Naive B cell (primary cell): ENCODE data around the gene TLR6. TPM values are rescaled to one million over a fixed set of nuclear protein-coding genes. Genes with fewer than 3 reads are reported as not detected.

Experiments used
- ATAC-seq, 2 donors: fragments of 150-1000 bp; cut with Tn5 transposase; 2 replicates each; pipeline ENCODE4 v1.10.0; 2021; ENCODE audit warnings: low read depth in 2 of 2, mild to moderate bottlenecking in 2 of 2, moderate library complexity in 2 of 2
- DNase-seq: peaks from one replicate; pipeline ENCODE4 v3.0.0; 2022
- H3K27ac Mint-ChIP-seq, 6 donors: one replicate each; pipeline ENCODE4 v1.8.0; 2020 to 2022; ENCODE audit warnings: mild to moderate bottlenecking in 6 of 6, mixed read lengths in 6 of 6, moderate library complexity in 5 of 6, inconsistent platforms in 2 of 6
- H3K27me3 Mint-ChIP-seq, 3 donors: one replicate each; pipeline ENCODE4 v1.8.0; 2021 to 2022; ENCODE audit warnings: mixed read lengths in 3 of 3, mild to moderate bottlenecking in 1 of 3
- H3K36me3 Mint-ChIP-seq, 2 donors: one replicate each; pipeline ENCODE4 v1.8.0; 2020 to 2022; ENCODE audit warnings: mixed read lengths in 2 of 2, inconsistent platforms in 1 of 2, mild to moderate bottlenecking in 1 of 2
- H3K4me1 Mint-ChIP-seq, 3 donors: one replicate each; pipeline ENCODE4 v1.8.0; 2020 to 2022; ENCODE audit warnings: mixed read lengths in 3 of 3, inconsistent platforms in 1 of 3, mild to moderate bottlenecking in 1 of 3, moderate library complexity in 1 of 3
- H3K4me3 Mint-ChIP-seq, 8 donors: one replicate each; pipeline ENCODE4 v1.8.0; 2020 to 2022; ENCODE audit warnings: mild to moderate bottlenecking in 8 of 8, mixed read lengths in 8 of 8, moderate library complexity in 8 of 8, inconsistent platforms in 2 of 8
- H3K9me3 Mint-ChIP-seq, 7 donors: one replicate each; pipeline ENCODE4 v1.8.0; 2020 to 2022; ENCODE audit warnings: mixed read lengths in 7 of 7, mild to moderate bottlenecking in 5 of 7, inconsistent platforms in 2 of 7, moderate library complexity in 1 of 7
- polyA plus RNA-seq, 6 donors: library from polyadenylated mRNA; unstranded; fragments of 300-500 nt; fragmentation: Illumina TruSeq; gene quantifications; one replicate each; pipeline ENCODE4 v1.2.3, GENCODE V29; 2021; ENCODE audit warnings: low read depth in 6 of 6

Gene TLR6, protein sequence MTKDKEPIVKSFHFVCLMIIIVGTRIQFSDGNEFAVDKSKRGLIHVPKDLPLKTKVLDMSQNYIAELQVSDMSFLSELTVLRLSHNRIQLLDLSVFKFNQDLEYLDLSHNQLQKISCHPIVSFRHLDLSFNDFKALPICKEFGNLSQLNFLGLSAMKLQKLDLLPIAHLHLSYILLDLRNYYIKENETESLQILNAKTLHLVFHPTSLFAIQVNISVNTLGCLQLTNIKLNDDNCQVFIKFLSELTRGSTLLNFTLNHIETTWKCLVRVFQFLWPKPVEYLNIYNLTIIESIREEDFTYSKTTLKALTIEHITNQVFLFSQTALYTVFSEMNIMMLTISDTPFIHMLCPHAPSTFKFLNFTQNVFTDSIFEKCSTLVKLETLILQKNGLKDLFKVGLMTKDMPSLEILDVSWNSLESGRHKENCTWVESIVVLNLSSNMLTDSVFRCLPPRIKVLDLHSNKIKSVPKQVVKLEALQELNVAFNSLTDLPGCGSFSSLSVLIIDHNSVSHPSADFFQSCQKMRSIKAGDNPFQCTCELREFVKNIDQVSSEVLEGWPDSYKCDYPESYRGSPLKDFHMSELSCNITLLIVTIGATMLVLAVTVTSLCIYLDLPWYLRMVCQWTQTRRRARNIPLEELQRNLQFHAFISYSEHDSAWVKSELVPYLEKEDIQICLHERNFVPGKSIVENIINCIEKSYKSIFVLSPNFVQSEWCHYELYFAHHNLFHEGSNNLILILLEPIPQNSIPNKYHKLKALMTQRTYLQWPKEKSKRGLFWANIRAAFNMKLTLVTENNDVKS
- 1 to 10 TPM; 4.0 to 7.9 (median 6.2) TPM for polyA plus RNA-seq

DNA sequence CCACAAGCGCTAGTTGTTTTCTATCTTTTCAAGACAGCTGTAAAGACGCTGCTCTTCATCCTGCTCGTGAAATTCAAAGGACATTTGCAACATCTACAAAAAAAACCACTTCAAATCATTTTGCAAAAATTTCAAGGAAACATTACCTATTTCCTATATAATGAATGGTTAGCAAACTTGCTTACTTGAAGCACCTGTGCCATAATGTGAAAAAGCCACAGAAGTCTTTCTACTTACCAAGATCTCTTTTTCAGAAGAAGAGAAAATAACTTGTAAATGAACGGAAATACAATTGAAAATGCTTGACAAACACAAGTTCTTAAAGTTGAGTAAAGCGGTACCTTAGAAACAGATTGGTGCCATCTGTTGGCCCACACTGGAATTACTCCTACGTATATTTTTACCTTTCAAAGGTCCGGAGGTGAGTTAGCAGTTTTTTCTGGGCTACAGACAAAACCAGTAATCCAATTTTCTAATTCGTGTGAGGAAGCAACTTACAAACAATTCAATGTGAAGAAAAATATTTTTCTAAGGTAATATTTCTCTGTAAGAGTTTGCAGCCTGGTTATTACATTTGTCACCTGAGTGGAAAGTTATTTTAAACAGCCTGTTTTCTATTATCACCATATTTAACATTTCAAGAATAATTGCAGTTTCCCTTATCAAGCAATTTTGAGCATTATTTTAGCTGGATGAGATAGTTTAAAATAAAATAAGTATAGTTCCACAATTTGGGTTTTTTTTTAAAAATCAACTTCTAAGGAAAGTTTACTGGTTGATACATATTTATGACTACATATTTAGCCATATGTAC, at the start of gene TLR6:
TLR6 (minus strand) TSS at position 294 of the 814 bp plus-strand sequence. CDS start 27,344 bp downstream, outside the sequence.
- Mint-ChIP-seq H3K27me3 (no peaks in the 10 kb centered on the region), H3K4me3 (peak within 1 kb of the TSS; percentile 83 to 97 (median 90)), H3K36me3 (no peaks in the 10 kb centered on the region), H3K27ac (peak within 1 kb of the TSS; percentile 91 to 97 (median 94)), H3K9me3 (no peaks in the 10 kb centered on the region), H3K4me1 (peaks cover 32 to 65% (median 36%) of the 10 kb centered on the region in 3 donors)
- DNase-seq: peak; percentile 68
- ATAC-seq: peak; percentile 45

DNA sequence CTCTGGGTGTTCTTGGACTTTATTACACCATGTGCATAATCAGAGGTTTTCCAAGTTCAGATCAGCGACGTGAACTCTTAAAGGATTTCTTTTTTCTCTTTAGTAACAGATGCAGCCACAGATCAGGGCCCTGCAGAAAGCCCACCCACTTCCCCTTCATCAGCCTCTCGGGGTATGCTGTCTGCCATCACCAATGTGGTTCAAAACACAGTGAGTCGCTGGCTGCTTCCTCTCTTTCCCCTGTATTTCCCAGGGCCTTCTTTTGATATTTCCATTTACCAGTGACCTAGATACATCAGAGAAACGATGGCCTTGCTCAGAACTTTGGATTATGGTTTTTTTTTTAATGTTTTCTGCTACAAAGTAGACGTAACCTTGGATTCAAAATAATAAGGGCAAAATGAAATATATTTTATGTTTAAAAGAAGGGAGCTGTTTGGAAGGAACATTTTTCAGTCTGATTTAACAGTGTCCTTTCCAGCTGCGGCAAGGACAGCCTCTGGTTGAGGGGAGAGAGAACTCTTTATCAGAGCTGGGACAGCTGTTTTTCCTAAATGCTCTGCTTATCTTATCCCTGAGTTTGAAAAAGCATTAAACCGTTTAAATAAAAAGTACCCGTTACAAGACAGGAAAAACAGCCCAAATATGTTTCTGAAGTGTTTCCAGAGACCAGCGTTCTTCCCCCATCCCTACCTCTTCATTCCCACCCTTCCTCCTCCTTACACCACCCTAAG, 49.2 kb upstream of the TLR6 start:
- no peak overlapping the region for H3K4me3 Mint-ChIP-seq
- H3K36me3 Mint-ChIP-seq: no peaks in the 10 kb centered on the region
- DNase-seq (no peak), ATAC-seq (no peak)
- H3K9me3 Mint-ChIP-seq: no peaks in the 10 kb centered on the region
- no peaks in the 10 kb centered on the region for H3K27me3 Mint-ChIP-seq
- peaks cover 4 to 12% (median 12%) of the 10 kb centered on the region in 3 donors for H3K4me1 Mint-ChIP-seq
- peak overlapping the region in 2 of 6 donors; percentile 15 to 72 for H3K27ac Mint-ChIP-seq

DNA sequence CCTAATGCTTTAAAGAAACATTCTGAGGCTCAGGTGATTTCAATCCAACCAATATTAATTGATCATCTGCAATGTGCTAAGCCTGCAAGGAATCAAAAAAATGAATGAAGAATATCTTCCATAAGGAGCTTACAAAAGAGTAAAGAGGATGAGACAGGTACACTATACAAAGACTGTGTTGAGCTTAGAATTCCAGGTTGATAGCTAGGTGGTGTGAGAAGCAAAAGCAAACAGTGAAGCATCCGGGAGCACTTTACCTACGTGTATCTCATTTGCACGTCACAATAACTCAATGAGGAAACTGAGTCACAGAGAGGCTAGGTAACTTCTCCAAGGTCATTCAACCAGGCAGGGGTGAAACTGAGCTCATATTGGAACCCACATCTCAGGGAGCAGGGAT, 48.1 kb upstream of the TLR6 start:
- Mint-ChIP-seq H3K36me3 (no peaks in the 10 kb centered on the region), H3K4me3 (no peak overlapping the region), H3K4me1 (peaks cover 4 to 12% (median 12%) of the 10 kb centered on the region in 3 donors), H3K27me3 (no peaks in the 10 kb centered on the region), H3K9me3 (no peaks in the 10 kb centered on the region), H3K27ac (peak overlapping the region in 3 of 6 donors; percentile 5 to 75 (median 14))
- ATAC-seq: no peak
- DNase-seq: no peak

- Mint-ChIP-seq H3K27ac (peak overlapping the region in 2 of 6 donors; percentile 14 to 72), H3K4me3 (no peak overlapping the region), H3K9me3 (no peaks in the 10 kb centered on the region), H3K27me3 (no peaks in the 10 kb centered on the region), H3K4me1 (peaks cover 4 to 12% (median 12%) of the 10 kb centered on the region in 3 donors), H3K36me3 (no peaks in the 10 kb centered on the region)
- DNase-seq (no peak), ATAC-seq (no peak)
Measured at GRCh38 chr4:38904090-38904666, 47.6 kb upstream of the TLR6 start.

GRCh38 chr4:38902695-38903094, 46.1 kb upstream of the TLR6 start:
- Mint-ChIP-seq H3K27me3 (no peaks in the 10 kb centered on the region), H3K4me3 (no peak overlapping the region), H3K36me3 (no peaks in the 10 kb centered on the region), H3K9me3 (no peaks in the 10 kb centered on the region), H3K27ac (no peak overlapping the region), H3K4me1 (peaks cover 4 to 12% (median 12%) of the 10 kb centered on the region in 3 donors)
- ATAC-seq: peak; percentile 71 to 74
- DNase-seq: peak; percentile 39

- ATAC-seq (no peak), DNase-seq (no peak)
- Mint-ChIP-seq H3K4me1 (peaks cover 4 to 12% (median 12%) of the 10 kb centered on the region in 3 donors), H3K9me3 (no peaks in the 10 kb centered on the region), H3K36me3 (no peaks in the 10 kb centered on the region), H3K4me3 (no peak overlapping the region), H3K27ac (no peak overlapping the region), H3K27me3 (no peaks in the 10 kb centered on the region)
Measured at GRCh38 chr4:38902221-38902620, 45.6 kb upstream of the TLR6 start.

- DNase-seq (no peak), ATAC-seq (no peak)
- H3K4me1 Mint-ChIP-seq: no peaks in the 10 kb centered on the region
- H3K9me3 Mint-ChIP-seq: no peaks in the 10 kb centered on the region
- H3K36me3 Mint-ChIP-seq: no peaks in the 10 kb centered on the region
- H3K27me3 Mint-ChIP-seq: no peaks in the 10 kb centered on the region
- no peak overlapping the region for H3K27ac Mint-ChIP-seq
- no peak overlapping the region for H3K4me3 Mint-ChIP-seq
Measured at GRCh38 chr4:38898245-38898644, 41.6 kb upstream of the TLR6 start.

- Mint-ChIP-seq H3K27me3 (no peaks in the 10 kb centered on the region), H3K4me3 (no peak overlapping the region), H3K9me3 (no peaks in the 10 kb centered on the region), H3K36me3 (no peaks in the 10 kb centered on the region), H3K4me1 (no peaks in the 10 kb centered on the region), H3K27ac (no peak overlapping the region)
- ATAC-seq: no peak
- DNase-seq: no peak
Measured at GRCh38 chr4:38896940-38897339, 40.3 kb upstream of the TLR6 start.

DNA sequence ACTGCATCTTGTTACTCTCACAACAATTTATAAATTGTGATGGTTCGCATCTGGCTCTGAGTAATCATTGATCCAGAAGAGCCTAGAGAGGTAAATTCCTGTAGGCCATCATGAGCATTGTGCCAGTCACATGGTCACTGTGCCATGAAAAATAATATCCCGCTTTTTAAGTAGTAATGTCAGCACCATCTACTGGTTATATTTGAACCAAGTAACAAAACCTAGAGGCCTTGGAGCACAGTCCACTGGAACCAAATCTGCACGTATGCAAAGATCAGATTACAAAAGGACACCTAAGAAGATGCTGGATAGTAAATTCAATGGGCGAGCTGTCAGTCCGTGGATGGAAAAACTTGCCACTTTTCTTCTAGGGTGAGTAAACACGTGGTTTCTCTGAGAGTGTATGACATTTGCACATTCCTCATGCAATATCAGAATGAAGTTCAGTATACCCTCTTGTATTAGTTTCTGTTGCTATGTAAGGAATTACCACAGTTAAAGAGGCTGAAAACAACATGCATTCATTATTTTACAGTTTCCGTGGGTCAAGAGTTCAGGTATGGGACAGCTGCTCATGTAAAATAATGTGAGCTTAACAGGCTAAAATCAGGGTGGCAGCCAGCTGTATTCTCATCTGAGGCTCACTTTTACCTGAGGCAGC, 37.8 kb upstream of the TLR6 start:
- no peak for DNase-seq
- H3K4me3 Mint-ChIP-seq: no peak overlapping the region
- H3K27ac Mint-ChIP-seq: no peak overlapping the region
- H3K9me3 Mint-ChIP-seq: peaks cover 0 to 4% (median 0%) of the 10 kb centered on the region in 7 donors
- no peaks in the 10 kb centered on the region for H3K27me3 Mint-ChIP-seq
- H3K36me3 Mint-ChIP-seq: no peaks in the 10 kb centered on the region
- no peaks in the 10 kb centered on the region for H3K4me1 Mint-ChIP-seq
- ATAC-seq: no peak

DNA sequence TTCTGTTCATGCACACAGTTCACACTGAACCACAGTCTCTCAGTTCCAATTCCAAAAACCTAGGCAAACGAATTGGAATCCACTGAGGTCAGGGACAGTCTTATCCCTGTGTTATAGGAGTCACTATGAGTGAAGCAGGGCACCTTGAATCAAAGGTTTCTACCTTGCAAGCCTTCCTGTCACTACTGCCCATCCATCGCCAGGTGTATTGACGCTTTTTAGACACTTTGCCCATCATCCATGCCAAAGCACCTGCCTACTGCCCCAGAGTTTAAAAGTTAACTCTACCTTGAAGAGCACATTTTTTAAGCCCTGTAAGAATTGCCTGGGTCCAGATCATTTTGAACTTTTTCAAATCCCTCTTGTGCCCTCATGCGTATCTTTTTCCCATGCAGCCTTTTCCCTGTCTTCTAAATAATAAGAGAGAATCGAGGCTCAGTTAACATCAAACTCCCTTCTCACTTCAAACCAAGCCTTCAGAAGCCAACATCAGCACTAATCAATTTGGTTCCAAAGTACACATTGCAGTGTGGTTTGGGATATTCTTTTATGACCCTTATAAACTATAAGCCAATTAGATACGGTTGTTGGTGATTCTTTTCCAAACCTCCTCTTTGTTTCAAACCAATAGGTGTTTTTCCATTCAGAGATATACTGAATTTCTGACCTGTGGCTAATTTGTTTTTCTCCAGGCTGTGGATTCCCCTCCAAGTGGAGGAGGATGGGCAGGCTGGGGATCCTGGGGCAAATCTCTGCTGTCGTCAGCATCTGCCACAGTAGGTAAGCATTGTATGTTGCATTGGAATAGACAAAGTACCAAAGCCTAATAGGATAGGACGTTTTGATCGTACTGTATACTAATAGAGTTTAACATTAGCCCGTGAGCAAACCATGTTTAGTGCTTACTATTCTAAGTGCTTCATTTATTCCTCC, 34.7 kb upstream of the TLR6 start:
- Mint-ChIP-seq H3K36me3 (no peaks in the 10 kb centered on the region), H3K4me3 (no peak overlapping the region), H3K27me3 (no peaks in the 10 kb centered on the region), H3K4me1 (peaks cover 0 to 4% (median 0%) of the 10 kb centered on the region in 3 donors), H3K9me3 (peaks cover 0 to 4% (median 0%) of the 10 kb centered on the region in 7 donors), H3K27ac (no peak overlapping the region)
- DNase-seq: no peak
- ATAC-seq: no peak

DNA sequence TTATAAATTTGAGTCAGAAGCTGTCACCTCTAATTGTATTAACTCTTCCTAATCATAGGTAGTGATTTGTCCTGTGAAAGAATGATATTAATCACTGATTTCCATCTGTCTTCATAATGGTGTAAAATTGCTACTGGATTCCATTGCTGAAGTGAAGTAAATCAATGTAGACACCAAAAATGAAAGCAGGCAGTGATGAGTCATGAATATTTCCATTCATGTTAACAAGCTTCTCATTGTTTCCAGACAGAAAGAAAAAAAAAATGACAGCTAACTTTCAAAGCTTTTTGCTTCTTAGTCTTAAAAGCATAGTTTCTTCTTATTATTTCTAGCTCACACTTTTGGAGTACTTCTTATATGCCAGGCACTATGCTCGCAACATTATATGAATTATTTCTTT, 32.5 kb upstream of the TLR6 start:
- no peak overlapping the region for H3K4me3 Mint-ChIP-seq
- no peak overlapping the region for H3K27ac Mint-ChIP-seq
- no peaks in the 10 kb centered on the region for H3K36me3 Mint-ChIP-seq
- no peaks in the 10 kb centered on the region for H3K27me3 Mint-ChIP-seq
- no peak for DNase-seq
- peaks cover 0 to 4% (median 0%) of the 10 kb centered on the region in 7 donors for H3K9me3 Mint-ChIP-seq
- ATAC-seq: no peak
- H3K4me1 Mint-ChIP-seq: peaks cover 0 to 5% (median 4%) of the 10 kb centered on the region in 3 donors
